ENCODE results near the gene MVB12A. TPM values are rescaled to one million over a fixed set of nuclear protein-coding genes. Genes with fewer than 3 reads are reported as not detected.

Gene MVB12A
- total RNA-seq, 2 experiments from 2014 or later: 57.3 to 65.1 TPM

- Histone ChIP-seq H2AFZ (ENCODE audit: low read length) (peak within 1 kb of the TSS; percentile 57), H3K9me2 (ENCODE audit: insufficient read depth, low read length) (no peaks in the 10 kb centered on the region), H3K36me3 (ENCODE audit: insufficient read depth, low read length) (no peaks in the 10 kb centered on the region), H3K79me2 (ENCODE audit: insufficient read depth, low read depth, low read length) (no peaks in the 10 kb centered on the region), H4K20me1 (ENCODE audit: insufficient read depth, low read length) (no peaks in the 10 kb centered on the region), H3K4me1 (ENCODE audit: insufficient read depth, low read length, poor library complexity, severe bottlenecking) (peaks cover 30% of the 10 kb centered on the region), H3K27ac (ENCODE audit: low read depth, low read length, poor library complexity, severe bottlenecking) (no peak within 1 kb of the TSS), H3K4me3 (ENCODE audit: low read depth, low read length, poor library complexity, severe bottlenecking) (peak within 1 kb of the TSS; percentile 70), H3K9me3 (ENCODE audit: low read length) (no peaks in the 10 kb centered on the region), H3K4me2 (ENCODE audit: low read length) (peak within 1 kb of the TSS; percentile 82)
- ChIA-PET POLR2A (interaction anchor here (1.2 to 1.4 kb wide), 2 partner anchors 65 to 136 kb away, joined by 3 read pairs; partner anchors contain the start of gene BST2), CTCF (ENCODE audit: unreplicated experiment) (interaction anchor here (0.6 kb wide), 1 partner anchor 53 kb away, joined by 9 read pairs; no protein-coding TSS in a partner anchor)
- no TSS peak for BruUV-seq (replicated peaks)
- peak; percentile 97 for DNase-seq (ENCODE audit: low spot score)
- TF ChIP-seq, protein P1, sequence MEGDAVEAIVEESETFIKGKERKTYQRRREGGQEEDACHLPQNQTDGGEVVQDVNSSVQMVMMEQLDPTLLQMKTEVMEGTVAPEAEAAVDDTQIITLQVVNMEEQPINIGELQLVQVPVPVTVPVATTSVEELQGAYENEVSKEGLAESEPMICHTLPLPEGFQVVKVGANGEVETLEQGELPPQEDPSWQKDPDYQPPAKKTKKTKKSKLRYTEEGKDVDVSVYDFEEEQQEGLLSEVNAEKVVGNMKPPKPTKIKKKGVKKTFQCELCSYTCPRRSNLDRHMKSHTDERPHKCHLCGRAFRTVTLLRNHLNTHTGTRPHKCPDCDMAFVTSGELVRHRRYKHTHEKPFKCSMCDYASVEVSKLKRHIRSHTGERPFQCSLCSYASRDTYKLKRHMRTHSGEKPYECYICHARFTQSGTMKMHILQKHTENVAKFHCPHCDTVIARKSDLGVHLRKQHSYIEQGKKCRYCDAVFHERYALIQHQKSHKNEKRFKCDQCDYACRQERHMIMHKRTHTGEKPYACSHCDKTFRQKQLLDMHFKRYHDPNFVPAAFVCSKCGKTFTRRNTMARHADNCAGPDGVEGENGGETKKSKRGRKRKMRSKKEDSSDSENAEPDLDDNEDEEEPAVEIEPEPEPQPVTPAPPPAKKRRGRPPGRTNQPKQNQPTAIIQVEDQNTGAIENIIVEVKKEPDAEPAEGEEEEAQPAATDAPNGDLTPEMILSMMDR (conservative IDR thresholded peaks at IDR 0.05; ENCODE audit: low read length): no peak
- TF ChIP-seq EZH2phosphoT487 (IDR thresholded peaks at IDR 0.05; ENCODE audit: borderline replicate concordance, low read depth, low read length): no peak
- intact Hi-C loops (cut with micrococcal nuclease; ENCODE audit: unreplicated experiment): no loop called here
These were observed 50.4 kb downstream of the MVB12A start, which contains the start of gene SLC27A1 for GRCh38 chr19:17470068-17470841. Gene SLC27A1 (plus strand): TSS chr19:17470524. CDS start chr19:17470541, 17 bp downstream.

- H3K79me2 ChIP-seq (ENCODE audit: insufficient read depth, low read depth, low read length): no peaks in the 10 kb centered on the region
- H3K9me3 ChIP-seq (ENCODE audit: low read length): no peaks in the 10 kb centered on the region
- H3K27ac ChIP-seq (ENCODE audit: low read depth, low read length, poor library complexity, severe bottlenecking): no peak overlapping the region
- no peak overlapping the region for H3K4me3 ChIP-seq (ENCODE audit: low read depth, low read length, poor library complexity, severe bottlenecking)
- no peaks in the 10 kb centered on the region for H3K36me3 ChIP-seq (ENCODE audit: insufficient read depth, low read length)
- H3K9me2 ChIP-seq (ENCODE audit: insufficient read depth, low read length): no peaks in the 10 kb centered on the region
- H3K4me1 ChIP-seq (ENCODE audit: insufficient read depth, low read length, poor library complexity, severe bottlenecking): peaks cover 26% of the 10 kb centered on the region
- H2AFZ ChIP-seq (ENCODE audit: low read length): no peak overlapping the region
- no peaks in the 10 kb centered on the region for H4K20me1 ChIP-seq (ENCODE audit: insufficient read depth, low read length)
- BruUV-seq (replicated peaks): no TSS peak
- CTCF ChIA-PET (ENCODE audit: unreplicated experiment): no interaction called here
- peak overlapping the region; percentile 82; the same call in 1 of the 2 replicates for H3K4me2 ChIP-seq (ENCODE audit: low read length)
- POLR2A ChIA-PET: interaction anchor here (0.7 to 1.4 kb wide), 3 partner anchors 16 to 388 kb away, joined by 3 to 5 read pairs (median 3); partner anchors contain the start of gene RPL18A
- no peak for DNase-seq (ENCODE audit: low spot score)
- TF ChIP-seq, protein P1 (conservative IDR thresholded peaks at IDR 0.05; ENCODE audit: low read length): no peak
- TF ChIP-seq EZH2phosphoT487 (IDR thresholded peaks at IDR 0.05; ENCODE audit: borderline replicate concordance, low read depth, low read length): no peak
- intact Hi-C loops (cut with micrococcal nuclease; ENCODE audit: unreplicated experiment): no loop called here
These were observed 51.7 kb downstream of the MVB12A start for GRCh38 chr19:17471410-17472125.
